ENCODE measurements around the gene RNF115. TPM values are rescaled to one million over a fixed set of nuclear protein-coding genes. Genes with fewer than 3 reads are reported as not detected.

Gene RNF115
- total RNA-seq, 4 donors from 2014 or later = 37.8 to 46.3 (median 40.3) TPM

DNA sequence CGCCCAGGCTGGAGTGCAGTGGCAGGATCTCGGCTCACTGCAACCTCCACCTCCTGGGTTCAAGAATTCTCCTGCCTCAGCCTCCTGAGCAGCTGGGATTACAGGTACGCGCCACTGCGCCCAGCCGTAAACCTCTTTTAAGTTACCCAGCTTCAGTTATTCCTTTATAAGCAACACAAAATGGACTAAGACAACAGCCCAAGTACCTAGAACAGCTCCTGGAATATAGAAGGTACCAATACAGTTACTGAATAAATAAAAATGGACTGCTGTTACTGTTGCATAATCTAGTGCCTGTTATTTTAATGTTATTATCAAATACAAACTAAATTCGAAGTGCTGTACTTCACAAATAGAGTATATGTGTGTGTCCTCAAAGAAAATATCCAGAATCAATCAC lies 17.1 kb downstream of the RNF115 start:
- TF ChIP-seq, protein P1, sequence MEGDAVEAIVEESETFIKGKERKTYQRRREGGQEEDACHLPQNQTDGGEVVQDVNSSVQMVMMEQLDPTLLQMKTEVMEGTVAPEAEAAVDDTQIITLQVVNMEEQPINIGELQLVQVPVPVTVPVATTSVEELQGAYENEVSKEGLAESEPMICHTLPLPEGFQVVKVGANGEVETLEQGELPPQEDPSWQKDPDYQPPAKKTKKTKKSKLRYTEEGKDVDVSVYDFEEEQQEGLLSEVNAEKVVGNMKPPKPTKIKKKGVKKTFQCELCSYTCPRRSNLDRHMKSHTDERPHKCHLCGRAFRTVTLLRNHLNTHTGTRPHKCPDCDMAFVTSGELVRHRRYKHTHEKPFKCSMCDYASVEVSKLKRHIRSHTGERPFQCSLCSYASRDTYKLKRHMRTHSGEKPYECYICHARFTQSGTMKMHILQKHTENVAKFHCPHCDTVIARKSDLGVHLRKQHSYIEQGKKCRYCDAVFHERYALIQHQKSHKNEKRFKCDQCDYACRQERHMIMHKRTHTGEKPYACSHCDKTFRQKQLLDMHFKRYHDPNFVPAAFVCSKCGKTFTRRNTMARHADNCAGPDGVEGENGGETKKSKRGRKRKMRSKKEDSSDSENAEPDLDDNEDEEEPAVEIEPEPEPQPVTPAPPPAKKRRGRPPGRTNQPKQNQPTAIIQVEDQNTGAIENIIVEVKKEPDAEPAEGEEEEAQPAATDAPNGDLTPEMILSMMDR (IDR thresholded peaks at IDR 0.05) = no peak
- TF ChIP-seq POLR2A (IDR thresholded peaks at IDR 0.05; ENCODE audit: low read depth) = no peak
- no peak for TF ChIP-seq EP300 (IDR thresholded peaks at IDR 0.05)
- TF ChIP-seq POLR2AphosphoS5 (IDR thresholded peaks at IDR 0.05) = no peak
- peaks cover 30 to 63% (median 44%) of the 10 kb centered on the region in 4 donors for H3K4me1 ChIP-seq
- no peaks in the 10 kb centered on the region for H3K36me3 ChIP-seq
- no peak overlapping the region for H3K4me3 ChIP-seq
- no peak overlapping the region for H3K27ac ChIP-seq (replicated peaks in 1 of 4)
- no peak for DNase-seq (ENCODE audit: extremely low spot score)
- intact Hi-C loops (cut with DNase I) = no loop called here
- 96% methylated on average over 7 of the region's 7 CpGs for WGBS
- no peaks in the 10 kb centered on the region for H3K27me3 ChIP-seq
- no peaks in the 10 kb centered on the region for H3K9me3 ChIP-seq

GRCh38 chr1:145806408-145806807 lies 17.5 kb downstream of the RNF115 start:
- H3K27me3 ChIP-seq = no peaks in the 10 kb centered on the region
- no peak for DNase-seq (ENCODE audit: extremely low spot score)

GRCh38 chr1:145805057-145805456 lies 18.8 kb downstream of the RNF115 start:
- WGBS = 88% methylated on average over 1 of the region's 1 CpG
- H3K4me1 ChIP-seq = peaks cover 39 to 78% (median 49%) of the 10 kb centered on the region in 4 donors
- DNase-seq (ENCODE audit: extremely low spot score) = no peak
- TF ChIP-seq, protein P1 (IDR thresholded peaks at IDR 0.05) = no peak
- no peak for TF ChIP-seq EP300 (IDR thresholded peaks at IDR 0.05)
- TF ChIP-seq POLR2AphosphoS5 (IDR thresholded peaks at IDR 0.05) = no peak
- TF ChIP-seq POLR2A (IDR thresholded peaks at IDR 0.05; ENCODE audit: low read depth) = no peak
- H3K36me3 ChIP-seq = no peaks in the 10 kb centered on the region
- intact Hi-C loops (cut with DNase I) = no loop called here
- no peaks in the 10 kb centered on the region for H3K27me3 ChIP-seq
- no peak overlapping the region for H3K27ac ChIP-seq (replicated peaks in 1 of 4)
- H3K9me3 ChIP-seq = no peaks in the 10 kb centered on the region
- H3K4me3 ChIP-seq = no peak overlapping the region

More at GRCh38 chr1:145806408-145806807, 17.5 kb downstream of the RNF115 start:
- intact Hi-C loops (cut with DNase I) = no loop called here
- no peak overlapping the region for H3K27ac ChIP-seq (replicated peaks in 1 of 4)
- TF ChIP-seq, protein P1 (IDR thresholded peaks at IDR 0.05) = no peak
- no peak for TF ChIP-seq EP300 (IDR thresholded peaks at IDR 0.05)
- no peak for TF ChIP-seq POLR2A (IDR thresholded peaks at IDR 0.05; ENCODE audit: low read depth)
- no peak for TF ChIP-seq POLR2AphosphoS5 (IDR thresholded peaks at IDR 0.05)
- H3K4me1 ChIP-seq = peaks cover 30 to 67% (median 44%) of the 10 kb centered on the region in 4 donors
- H3K9me3 ChIP-seq = no peaks in the 10 kb centered on the region
- no peaks in the 10 kb centered on the region for H3K36me3 ChIP-seq
- 99% methylated on average over 4 of the region's 4 CpGs for WGBS
- no peak overlapping the region for H3K4me3 ChIP-seq

GRCh38 chr1:145804235-145805045 lies 19.5 kb downstream of the RNF115 start:
- DNase-seq (ENCODE audit: extremely low spot score) = no peak
- 60% methylated on average over 3 of the region's 3 CpGs for WGBS
- no peak for TF ChIP-seq POLR2A (IDR thresholded peaks at IDR 0.05; ENCODE audit: low read depth)
- no peak for TF ChIP-seq POLR2AphosphoS5 (IDR thresholded peaks at IDR 0.05)
- TF ChIP-seq, protein P1 (IDR thresholded peaks at IDR 0.05) = no peak
- no peak for TF ChIP-seq EP300 (IDR thresholded peaks at IDR 0.05)
- no peaks in the 10 kb centered on the region for H3K9me3 ChIP-seq
- H3K4me1 ChIP-seq = peaks cover 39 to 78% (median 49%) of the 10 kb centered on the region in 4 donors
- H3K27ac ChIP-seq (replicated peaks in 1 of 4) = no peak overlapping the region
- H3K4me3 ChIP-seq = no peak overlapping the region
- intact Hi-C loops (cut with DNase I) = no loop called here
- no peaks in the 10 kb centered on the region for H3K36me3 ChIP-seq
- H3K27me3 ChIP-seq = no peaks in the 10 kb centered on the region

Data from esophagus muscularis mucosa (tissue), 4 donors.